ENCODE results near the gene TNNT2.

TNNT2 gene

DNA sequence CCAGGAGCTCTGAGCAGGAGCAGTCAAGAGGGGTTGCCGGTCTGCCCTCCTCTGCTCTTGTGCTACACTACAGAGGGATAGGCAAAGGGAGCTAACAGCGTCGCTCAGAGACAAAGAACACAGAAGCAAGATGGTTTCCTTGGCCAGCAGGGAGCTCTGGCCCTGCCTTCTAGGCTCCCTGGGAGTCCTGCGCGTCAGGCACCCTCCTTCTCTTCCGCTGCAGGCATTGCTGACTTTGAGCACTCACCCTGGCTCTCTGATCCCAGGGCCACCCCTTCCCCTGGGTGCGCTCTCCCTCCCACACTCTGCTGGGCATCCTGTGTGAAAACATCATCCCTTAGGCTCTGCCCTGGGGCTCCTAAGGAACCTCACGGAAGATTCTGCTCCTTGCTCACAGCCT is 43.6 kb upstream of the TNNT2 start:
- TF ChIP-seq, protein P1, sequence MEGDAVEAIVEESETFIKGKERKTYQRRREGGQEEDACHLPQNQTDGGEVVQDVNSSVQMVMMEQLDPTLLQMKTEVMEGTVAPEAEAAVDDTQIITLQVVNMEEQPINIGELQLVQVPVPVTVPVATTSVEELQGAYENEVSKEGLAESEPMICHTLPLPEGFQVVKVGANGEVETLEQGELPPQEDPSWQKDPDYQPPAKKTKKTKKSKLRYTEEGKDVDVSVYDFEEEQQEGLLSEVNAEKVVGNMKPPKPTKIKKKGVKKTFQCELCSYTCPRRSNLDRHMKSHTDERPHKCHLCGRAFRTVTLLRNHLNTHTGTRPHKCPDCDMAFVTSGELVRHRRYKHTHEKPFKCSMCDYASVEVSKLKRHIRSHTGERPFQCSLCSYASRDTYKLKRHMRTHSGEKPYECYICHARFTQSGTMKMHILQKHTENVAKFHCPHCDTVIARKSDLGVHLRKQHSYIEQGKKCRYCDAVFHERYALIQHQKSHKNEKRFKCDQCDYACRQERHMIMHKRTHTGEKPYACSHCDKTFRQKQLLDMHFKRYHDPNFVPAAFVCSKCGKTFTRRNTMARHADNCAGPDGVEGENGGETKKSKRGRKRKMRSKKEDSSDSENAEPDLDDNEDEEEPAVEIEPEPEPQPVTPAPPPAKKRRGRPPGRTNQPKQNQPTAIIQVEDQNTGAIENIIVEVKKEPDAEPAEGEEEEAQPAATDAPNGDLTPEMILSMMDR (IDR thresholded peaks at IDR 0.05; ENCODE audit: low read depth, low read length, missing control alignments): no peak
- H3K4me3 ChIP-seq (replicated peaks; ENCODE audit: low read depth, low read length): no peak overlapping the region
- no peak for DNase-seq (ENCODE audit: extremely low read depth, low read depth)

DNA sequence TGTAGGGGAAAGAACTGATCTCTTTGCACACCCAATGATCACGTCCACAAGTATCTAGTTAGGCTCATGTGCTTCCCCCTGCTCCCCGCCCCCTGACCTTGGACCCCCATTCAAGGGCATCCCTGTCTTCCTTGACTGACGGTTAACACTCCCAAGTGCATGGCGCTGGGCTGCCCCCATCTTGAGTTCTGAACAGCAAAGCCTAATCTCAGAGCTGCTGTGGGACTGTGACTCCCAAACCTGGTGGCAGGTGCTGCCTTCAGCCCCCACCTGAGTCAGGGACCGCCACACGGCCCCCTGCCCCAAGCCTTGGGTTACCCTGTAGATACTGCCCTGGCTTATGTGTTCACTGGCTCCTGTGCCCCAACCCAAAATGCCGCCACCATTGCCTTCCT is 43.1 kb upstream of the TNNT2 start:
- no peak overlapping the region for H3K4me3 ChIP-seq (replicated peaks; ENCODE audit: low read depth, low read length)
- DNase-seq (ENCODE audit: extremely low read depth, low read depth): no peak
- TF ChIP-seq, protein P1 (IDR thresholded peaks at IDR 0.05; ENCODE audit: low read depth, low read length, missing control alignments): no peak

DNA sequence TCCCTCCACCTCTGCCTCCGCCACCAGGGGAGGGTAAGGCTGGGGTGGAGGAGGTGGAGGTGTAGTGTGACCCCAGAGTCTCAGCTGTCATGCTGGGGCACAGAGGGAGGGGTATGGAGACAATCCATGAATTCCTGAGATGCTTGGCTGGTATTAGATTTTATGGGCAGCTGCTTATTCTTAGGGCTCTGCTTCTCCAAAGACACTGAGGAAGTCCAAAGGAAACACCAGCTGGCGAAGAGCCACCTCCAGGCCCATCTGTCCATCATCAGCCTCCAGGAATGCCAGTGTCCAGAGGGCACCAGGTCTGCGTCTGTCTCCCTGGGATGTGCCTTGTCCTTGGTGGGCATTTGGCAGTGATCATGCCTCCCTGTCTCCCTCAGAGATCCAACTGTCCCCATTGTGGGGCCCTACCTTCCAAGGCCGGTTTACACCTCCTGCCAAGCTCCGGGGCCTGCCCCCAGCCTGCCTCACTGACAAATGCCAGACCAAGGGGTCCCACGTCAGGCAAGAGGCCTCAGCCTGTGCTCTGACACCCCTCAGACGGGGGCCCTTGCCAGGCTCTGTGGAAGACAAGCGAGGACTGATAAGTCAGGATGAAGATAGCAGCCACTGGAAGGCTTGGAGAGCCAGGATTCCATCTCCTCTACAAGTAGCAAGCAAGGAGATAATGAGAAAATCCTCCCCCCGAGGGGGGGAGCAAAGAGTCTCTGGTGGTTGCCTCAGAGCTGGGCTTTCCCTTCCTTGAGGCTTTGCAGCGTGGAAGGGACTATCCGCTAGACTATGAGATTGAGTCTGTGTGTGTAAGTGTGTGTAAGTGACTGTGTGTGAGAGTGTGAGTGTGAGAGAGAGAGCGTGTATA is 42.5 kb upstream of the TNNT2 start:
- no peak for DNase-seq (ENCODE audit: extremely low read depth, low read depth)
- H3K4me3 ChIP-seq (replicated peaks; ENCODE audit: low read depth, low read length): no peak overlapping the region
- TF ChIP-seq, protein P1 (IDR thresholded peaks at IDR 0.05; ENCODE audit: low read depth, low read length, missing control alignments): no peak

DNA sequence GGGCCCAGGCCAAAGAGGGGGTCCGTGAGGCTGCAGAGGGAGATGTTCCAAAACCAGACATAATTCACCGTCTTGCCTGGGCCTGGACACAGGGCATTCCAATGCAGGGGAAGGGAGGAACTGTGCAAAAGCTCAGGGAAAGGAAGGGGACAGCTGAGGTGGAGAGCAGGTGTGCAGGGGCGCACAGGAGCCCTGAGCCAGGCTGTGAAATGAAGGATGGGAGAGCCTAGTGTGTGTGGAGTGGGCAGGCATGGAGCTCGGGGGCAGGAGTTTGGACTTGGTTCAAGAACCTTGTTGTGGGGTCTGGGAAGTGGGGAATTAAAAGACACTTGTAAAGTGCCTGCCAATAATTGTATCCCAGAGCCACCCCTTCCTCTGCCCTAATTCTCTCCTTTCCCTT is 41.8 kb upstream of the TNNT2 start:
- DNase-seq (ENCODE audit: extremely low read depth, low read depth): no peak
- H3K4me3 ChIP-seq (replicated peaks; ENCODE audit: low read depth, low read length): no peak overlapping the region
- TF ChIP-seq, protein P1 (IDR thresholded peaks at IDR 0.05; ENCODE audit: low read depth, low read length, missing control alignments): no peak

DNA sequence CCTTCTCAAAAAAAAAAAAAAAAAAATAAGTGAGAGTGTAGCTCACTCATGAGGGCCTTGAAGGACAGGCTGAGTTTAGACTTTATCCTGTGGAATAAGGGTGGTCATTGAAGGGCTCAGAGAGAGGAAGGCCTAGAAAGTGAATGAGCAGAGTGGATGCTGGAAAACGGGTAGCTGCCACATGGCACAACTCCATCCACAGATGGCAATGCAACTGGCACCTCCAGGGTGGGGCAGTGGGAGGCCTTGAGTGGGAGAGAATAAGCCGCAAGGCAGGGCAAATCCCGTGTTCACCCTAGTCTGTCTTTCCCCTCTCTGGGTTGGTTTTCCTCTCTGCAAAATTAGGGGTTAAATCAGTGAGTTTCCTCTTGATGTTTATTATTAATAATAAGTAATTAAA is 41.0 kb upstream of the TNNT2 start:
- DNase-seq (ENCODE audit: extremely low read depth, low read depth): no peak
- H3K4me3 ChIP-seq (replicated peaks; ENCODE audit: low read depth, low read length): no peak overlapping the region
- TF ChIP-seq, protein P1 (IDR thresholded peaks at IDR 0.05; ENCODE audit: low read depth, low read length, missing control alignments): no peak

DNA sequence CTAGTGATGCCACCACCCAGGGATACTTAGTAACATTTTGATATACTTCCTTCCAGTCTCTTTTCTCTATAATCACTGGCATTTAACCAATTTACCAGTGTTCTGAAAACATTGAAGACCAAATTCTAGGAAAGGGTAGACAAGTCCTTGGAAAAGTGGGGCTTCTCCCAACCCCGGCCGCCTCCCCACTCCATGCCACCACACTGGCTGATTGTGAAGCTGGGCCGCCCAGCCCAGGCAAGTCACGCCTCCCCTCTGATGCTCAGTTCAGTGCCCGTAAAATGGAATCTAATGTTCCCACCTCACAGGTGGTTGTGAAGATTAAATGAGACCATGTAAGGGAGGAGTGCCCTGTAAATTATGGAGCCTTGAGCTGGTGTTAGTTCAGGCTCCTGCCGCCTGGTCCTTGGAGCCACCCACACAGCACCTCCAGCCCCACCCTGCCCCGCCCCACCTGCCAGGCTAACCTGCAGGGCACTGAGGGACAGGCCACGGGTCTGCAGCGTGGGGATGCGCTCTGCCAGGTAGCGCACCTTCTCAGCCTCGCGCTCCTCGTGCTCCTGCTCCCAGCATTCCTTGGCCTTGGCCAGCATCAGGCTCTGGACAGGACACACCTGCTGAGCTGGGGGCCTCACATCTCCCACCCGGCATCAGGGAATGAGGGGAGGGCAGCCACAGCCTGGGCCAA is 36.7 kb upstream of the TNNT2 start:
- H3K4me3 ChIP-seq (replicated peaks; ENCODE audit: low read depth, low read length): no peak overlapping the region
- DNase-seq (ENCODE audit: extremely low read depth, low read depth): no peak
- TF ChIP-seq, protein P1 (IDR thresholded peaks at IDR 0.05; ENCODE audit: low read depth, low read length, missing control alignments): no peak

Data from HFF-Myc (cell line).